Measurements from ENCODE around the gene CHMP3.

Gene CHMP3

GRCh38 chr2:86466306-86466705 lies 96.9 kb downstream of the CHMP3 start:
- no peak for DNase-seq (ENCODE audit: low read depth)

- no peak for DNase-seq (ENCODE audit: low read depth)
Observed at GRCh38 chr2:86464652-86465051, 98.6 kb downstream of the CHMP3 start.

- DNase-seq (ENCODE audit: low read depth): no peak
Observed at GRCh38 chr2:86461042-86461743, 102.0 kb downstream of the CHMP3 start.

GRCh38 chr2:86455181-86455580 lies 108.1 kb downstream of the CHMP3 start:
- no peak for DNase-seq (ENCODE audit: low read depth)

- no peak for DNase-seq (ENCODE audit: low read depth)
Observed at GRCh38 chr2:86454238-86454637, 109.0 kb downstream of the CHMP3 start.

GRCh38 chr2:86453836-86454235 lies 109.4 kb downstream of the CHMP3 start:
- DNase-seq (ENCODE audit: low read depth): peak; percentile 48
